SH-SY5Y (cell line): ENCODE measurements around the gene RASA2.

ENCODE experiments used
- GATA2 ChIP-seq: IDR thresholded peaks from 2 replicates; pipeline ENCODE4 v1.6.1; 2011; ENCODE audit warnings: mild to moderate bottlenecking, low read depth, low read length
- GATA3 ChIP-seq: IDR thresholded peaks from 2 replicates; pipeline ENCODE4 v1.6.1; 2011; ENCODE audit warnings: low read depth, mild to moderate bottlenecking, low read length, moderate library complexity

GRCh38 chr3:141457624-141458236, 29.1 kb upstream of the RASA2 start:
- TF ChIP-seq GATA2 (no peak), GATA3 (no peak)
